HG03066 (cell line): Measurements from ENCODE around the gene CDH4.
"Not testable (repeated sequence)": the region's sequence is repeated elsewhere in the genome, so short reads cannot be mapped to it uniquely, and the experiment has no call there.

Source experiments
- ATAC-seq: cut with Tn5 transposase; IDR thresholded peaks from one replicate; pipeline ENCODE4 v1.9.1; 2021; ENCODE audit warnings: low read depth; ENCODE audit not compliant: unreplicated experiment

The CDH4 gene

GRCh38 chr20:61407561-61407960 lies 155.5 kb downstream of the CDH4 start:
- ATAC-seq: no peak

GRCh38 chr20:61408951-61409740 lies 157.1 kb downstream of the CDH4 start:
- ATAC-seq: no peak

GRCh38 chr20:61411743-61412142 lies 159.7 kb downstream of the CDH4 start:
- no peak for ATAC-seq

GRCh38 chr20:61413752-61414151 lies 161.7 kb downstream of the CDH4 start:
- no peak for ATAC-seq

GRCh38 chr20:61414455-61414991 lies 162.5 kb downstream of the CDH4 start:
- ATAC-seq: no peak

GRCh38 chr20:61416546-61416945 lies 164.5 kb downstream of the CDH4 start:
- no peak for ATAC-seq

GRCh38 chr20:61417221-61417941 lies 165.3 kb downstream of the CDH4 start:
- ATAC-seq: no peak

- no peak for ATAC-seq
Measured at GRCh38 chr20:61419010-61419409, 166.9 kb downstream of the CDH4 start.

GRCh38 chr20:61419501-61419900 lies 167.4 kb downstream of the CDH4 start:
- ATAC-seq: no peak

GRCh38 chr20:61420056-61420455 lies 168.0 kb downstream of the CDH4 start:
- no peak for ATAC-seq

- ATAC-seq: no peak
Measured at GRCh38 chr20:61420781-61421180, 168.7 kb downstream of the CDH4 start.

- ATAC-seq: no peak
Measured at GRCh38 chr20:61422636-61423425, 170.8 kb downstream of the CDH4 start.

- no peak for ATAC-seq
Measured at GRCh38 chr20:61424011-61424627, 172.1 kb downstream of the CDH4 start.

GRCh38 chr20:61424628-61425420 lies 172.8 kb downstream of the CDH4 start:
- no peak for ATAC-seq

- ATAC-seq: not testable (repeated sequence)
Measured at GRCh38 chr20:61425541-61425991, 173.5 kb downstream of the CDH4 start.

GRCh38 chr20:61426352-61426751 lies 174.3 kb downstream of the CDH4 start:
- no peak for ATAC-seq

- ATAC-seq: no peak
Measured at GRCh38 chr20:61429458-61430227, 177.6 kb downstream of the CDH4 start.

- ATAC-seq: no peak
Measured at GRCh38 chr20:61430228-61430624, 178.2 kb downstream of the CDH4 start.

- ATAC-seq: no peak
Measured at GRCh38 chr20:61433176-61433575, 181.1 kb downstream of the CDH4 start.
